Adrenal gland (tissue), 5 donors: ENCODE measurements around the gene SART3.

Source experiments
- CTCF ChIP-seq, 6 experiments: fragments of 450-650 bp in 4 of 6; fragments of 200-600 bp in 2 of 6; sonication (generic) in 1 of 6; IDR thresholded peaks; 1 replicate in 5 of 6; 2 replicates in 1 of 6; pipeline versions ENCODE4 v1.5.1 to v1.8.0; 2016 to 2021; ENCODE audit warnings: antibody characterized with exemption in 6 of 6, mild to moderate bottlenecking in 2 of 6, moderate library complexity in 1 of 6
- POLR2A ChIP-seq, 2 donors: fragments of 450-650 bp; IDR thresholded peaks; one replicate each; pipeline ENCODE4 v1.6.1; 2017; ENCODE audit warnings: antibody characterized with exemption in 2 of 2, mild to moderate bottlenecking in 2 of 2, moderate library complexity in 1 of 2
- donor health status: DM: no; HTN: no; CAD: no.

DNA sequence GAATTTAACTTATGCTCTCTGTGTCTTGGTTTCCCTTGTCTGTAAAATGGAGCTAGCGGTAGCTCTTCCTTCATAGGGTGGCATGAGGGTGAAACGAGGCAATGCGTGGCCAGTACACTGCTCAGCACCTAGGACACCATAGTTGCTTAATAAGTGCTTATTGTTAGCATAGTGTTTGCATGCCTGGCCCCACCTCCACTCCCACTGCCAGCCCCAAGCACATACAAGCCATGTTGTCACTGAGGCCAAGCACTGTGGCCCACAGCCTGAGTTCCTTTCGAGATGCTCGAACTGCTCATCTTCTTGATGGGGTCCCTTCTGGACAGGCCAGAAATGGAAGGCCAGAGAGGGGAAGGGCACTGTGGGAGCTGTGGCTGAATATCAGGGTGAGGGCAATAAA is 45.1 kb downstream of the SART3 start:
- TF ChIP-seq CTCF (IDR thresholded peaks at IDR 0.05): no peak
- TF ChIP-seq POLR2A (IDR thresholded peaks at IDR 0.05): no peak
